PC-3 (cell line): ENCODE results near the gene DPM2. TPM values are rescaled to one million over a fixed set of nuclear protein-coding genes. Genes with fewer than 3 reads are reported as not detected.

ENCODE experiments used
- ATAC-seq: fragments of 200-7000 bp; cut with Tn5 transposase; 2 replicates; pipeline ENCODE4 v1.9.1; 2020; ENCODE audit warnings: mild to moderate bottlenecking, moderate library complexity
- BruUV-seq: library from RNA; stranded (reverse); fragments of 400-500 nt; replicated peaks from 2 replicates; lab custom pipeline; 2021; lab: Mats Ljungman, UMichigan
- CTCF ChIA-PET: fragments of 300-600 bp; sonication (Branson Sonifier 250); formaldehyde crosslinking; loops from one replicate; lab custom pipeline; 2022; ENCODE audit warnings: antibody characterized with exemption; lab: Charles Lee
- POLR2A ChIA-PET: fragments of 300-600 bp; sonication (Branson Sonifier 250); formaldehyde crosslinking; loops from one replicate; lab custom pipeline; 2022; ENCODE audit warnings: antibody characterized with exemption; ENCODE audit not compliant: unreplicated experiment; lab: Charles Lee
- DNase-seq: peaks from one replicate; pipeline ENCODE4 v3.0.0-alpha.2; 2015
- H2AFZ ChIP-seq: fragments of 300-600 bp; sonication (generic); 2 replicates; pipeline ENCODE4 v1.6.0; 2016; ENCODE audit warnings: antibody characterized with exemption, low read length
- H3F3A ChIP-seq: fragments of 300-600 bp; sonication (generic); one replicate; pipeline ENCODE4 v1.6.0; 2017; ENCODE audit warnings: antibody characterized with exemption, low read length, control low read depth, mild to moderate bottlenecking; ENCODE audit not compliant: unreplicated experiment
- H3K27ac ChIP-seq: fragments of 300-600 bp; sonication (generic); 2 replicates; pipeline ENCODE4 v1.5.1; 2016; ENCODE audit warnings: mild to moderate bottlenecking, low read length
- H3K27me3 ChIP-seq: fragments of 300-600 bp; sonication (generic); 2 replicates; pipeline ENCODE4 v1.6.1; 2016; ENCODE audit warnings: low read length, mixed read lengths
- H3K36me3 ChIP-seq: fragments of 300-600 bp; sonication (generic); 2 replicates; pipeline ENCODE4 v1.6.1; 2016; ENCODE audit warnings: low read depth, mixed run types, low read length, mixed read lengths
- H3K4me1 ChIP-seq: fragments of 300-600 bp; sonication (generic); 2 replicates; pipeline ENCODE4 v1.5.1; 2016; ENCODE audit warnings: low read length; ENCODE audit not compliant: insufficient read depth
- H3K4me2 ChIP-seq: fragments of 300-600 bp; sonication (generic); 2 replicates; pipeline ENCODE4 v1.6.0; 2016; ENCODE audit warnings: low read length
- H3K4me3 ChIP-seq: fragments of 300-600 bp; sonication (generic); 2 replicates; pipeline ENCODE4 v1.5.1; 2016; ENCODE audit warnings: mild to moderate bottlenecking, low read length, mixed read lengths
- H3K79me2 ChIP-seq: fragments of 300-600 bp; sonication (generic); 2 replicates; pipeline ENCODE4 v1.6.1; 2017; ENCODE audit warnings: low read length, mixed read lengths
- H3K9ac ChIP-seq: fragments of 300-600 bp; sonication (generic); 2 replicates; pipeline ENCODE4 v1.6.0; 2016; ENCODE audit warnings: mild to moderate bottlenecking, low read length
- H3K9me2 ChIP-seq: fragments of 300-600 bp; sonication (generic); replicated peaks from 2 replicates; pipeline ENCODE4 v1.6.1; 2016; ENCODE audit warnings: mixed run types, low read length, mixed read lengths
- H3K9me3 ChIP-seq: fragments of 300-600 bp; sonication (generic); 2 replicates; pipeline ENCODE4 v1.6.1; 2016; ENCODE audit warnings: low read length, mixed read lengths
- H4K20me1 ChIP-seq: fragments of 300-600 bp; sonication (generic); 2 replicates; pipeline ENCODE4 v1.6.1; 2016; ENCODE audit warnings: low read length, mixed read lengths
- CTCF ChIP-seq: fragments of 300-600 bp; sonication (generic); conservative IDR thresholded peaks from 2 replicates; pipeline ENCODE4 v1.5.1; 2017; ENCODE audit warnings: antibody characterized with exemption, low read depth, mild to moderate bottlenecking, low read length
- EZH2 ChIP-seq: fragments of 300-600 bp; sonication (generic); IDR thresholded peaks from one replicate; pipeline ENCODE4 v1.6.1; 2017; ENCODE audit warnings: antibody characterized with exemption, mild to moderate bottlenecking, low read length; ENCODE audit not compliant: unreplicated experiment
- EZH2phosphoT487 ChIP-seq: fragments of 300-600 bp; sonication (generic); IDR thresholded peaks from 2 replicates; pipeline ENCODE4 v1.6.1; 2018; ENCODE audit warnings: mild to moderate bottlenecking, antibody characterized with exemption, low read length, borderline replicate concordance
- intact Hi-C: fragments of 100-400 bp; cut with micrococcal nuclease; formaldehyde crosslinking; loops from 2 replicates; pipeline ENCODE4 v1.9.0; 2023
- total RNA-seq: library from RNA; depleted of rRNA; stranded (reverse); fragments of >200 nt; gene quantifications from 2 replicates; pipeline ENCODE4 v1.2.3, GENCODE V29; 2014

Gene DPM2
- total RNA-seq, 1 experiment from 2014 or later = 33.0 TPM

- ChIA-PET POLR2A (no interaction called here), CTCF (no interaction called here)
- H3K9me3 ChIP-seq = no peaks in the 10 kb centered on the region
- H3K9me2 ChIP-seq = no peaks in the 10 kb centered on the region
- H3F3A ChIP-seq = no peaks in the 10 kb centered on the region
- H3K9ac ChIP-seq = no peak overlapping the region
- peak overlapping the region; percentile 99 for H3K4me2 ChIP-seq
- ATAC-seq (no peak), DNase-seq (no peak)
- no peak for TF ChIP-seq CTCF
- TF ChIP-seq EZH2 = no peak
- no peak for TF ChIP-seq EZH2phosphoT487
- H4K20me1 ChIP-seq = no peaks in the 10 kb centered on the region
- no peaks in the 10 kb centered on the region for H3K36me3 ChIP-seq
- no peaks in the 10 kb centered on the region for H3K27me3 ChIP-seq
- intact Hi-C loops = no loop called here
- peak overlapping the region; percentile 93; the same call in 1 of the 2 replicates for H3K4me3 ChIP-seq
- H3K4me1 ChIP-seq = peaks cover 30% of the 10 kb centered on the region; the same call in 1 of the 2 replicates
- no peak overlapping the region for H2AFZ ChIP-seq
- no TSS peak for BruUV-seq
- H3K79me2 ChIP-seq = peaks cover 31% of the 10 kb centered on the region
- no peak overlapping the region for H3K27ac ChIP-seq
Observed at GRCh38 chr9:127935765-127936221, 1.9 kb downstream of the DPM2 start.

DNA sequence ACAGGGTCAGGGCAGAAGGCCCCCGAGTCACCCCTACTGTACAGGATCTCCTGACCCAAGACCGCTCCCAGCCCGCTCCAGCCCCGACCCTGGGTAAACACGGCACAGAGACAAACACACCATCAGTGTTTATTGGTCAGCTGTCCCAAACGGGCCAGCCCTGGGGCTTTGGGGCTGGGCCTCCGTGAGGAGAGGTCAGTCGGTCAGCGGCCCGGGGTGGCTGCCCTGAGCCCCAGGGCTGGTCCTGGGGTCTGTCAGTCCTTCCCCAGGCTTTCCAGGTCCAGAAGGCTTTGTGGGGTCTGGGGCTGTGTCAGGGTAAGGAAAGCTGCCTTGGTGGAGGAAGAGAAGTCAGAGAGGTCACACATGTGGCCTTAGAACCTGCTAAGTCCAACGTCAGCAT lies 2.7 kb downstream of the DPM2 start:
- peaks cover 34% of the 10 kb centered on the region; the same call in 1 of the 2 replicates for H3K4me1 ChIP-seq
- intact Hi-C loops = no loop called here
- BruUV-seq = no TSS peak
- H3K9ac ChIP-seq = no peak overlapping the region
- no peaks in the 10 kb centered on the region for H4K20me1 ChIP-seq
- TF ChIP-seq EZH2 = no peak
- no peak for TF ChIP-seq EZH2phosphoT487
- no peak for TF ChIP-seq CTCF
- peaks cover 31% of the 10 kb centered on the region for H3K79me2 ChIP-seq
- H3F3A ChIP-seq = no peaks in the 10 kb centered on the region
- no peaks in the 10 kb centered on the region for H3K9me3 ChIP-seq
- no peak overlapping the region for H2AFZ ChIP-seq
- H3K4me2 ChIP-seq = no peak overlapping the region
- no peak for ATAC-seq
- DNase-seq = no peak
- no peaks in the 10 kb centered on the region for H3K27me3 ChIP-seq
- H3K36me3 ChIP-seq = no peaks in the 10 kb centered on the region
- no peaks in the 10 kb centered on the region for H3K9me2 ChIP-seq
- H3K4me3 ChIP-seq = no peak overlapping the region
- ChIA-PET CTCF (no interaction called here), POLR2A (no interaction called here)
- no peak overlapping the region for H3K27ac ChIP-seq

DNA sequence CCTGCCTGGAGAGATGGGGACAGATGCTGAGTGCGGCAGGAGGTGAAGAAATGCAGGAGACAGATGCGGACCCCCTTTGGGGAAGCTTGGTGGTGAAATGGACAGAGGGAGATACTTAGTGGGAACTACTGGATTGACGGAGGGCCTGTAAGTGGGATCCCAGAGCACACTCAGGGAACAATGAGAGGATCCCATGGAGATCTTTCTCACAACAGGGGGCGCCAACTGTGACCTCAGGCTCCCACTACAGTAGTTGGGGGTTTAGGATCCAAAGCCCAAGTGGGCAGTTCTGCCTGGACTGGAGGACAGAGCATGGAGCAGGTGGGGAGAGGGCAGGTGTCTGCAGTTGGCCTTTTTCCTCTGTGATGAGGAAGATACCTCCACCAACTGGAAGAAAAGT lies 3.4 kb downstream of the DPM2 start:
- BruUV-seq = no TSS peak
- ATAC-seq = no peak
- no peaks in the 10 kb centered on the region for H3K36me3 ChIP-seq
- ChIA-PET CTCF (no interaction called here), POLR2A (no interaction called here)
- H3K4me3 ChIP-seq = no peak overlapping the region
- no peaks in the 10 kb centered on the region for H3F3A ChIP-seq
- no peaks in the 10 kb centered on the region for H3K27me3 ChIP-seq
- no peak overlapping the region for H3K4me2 ChIP-seq
- no peaks in the 10 kb centered on the region for H4K20me1 ChIP-seq
- H2AFZ ChIP-seq = no peak overlapping the region
- no peak for DNase-seq
- no peak overlapping the region for H3K27ac ChIP-seq
- intact Hi-C loops = no loop called here
- H3K9me2 ChIP-seq = no peaks in the 10 kb centered on the region
- peaks cover 31% of the 10 kb centered on the region for H3K79me2 ChIP-seq
- H3K4me1 ChIP-seq = peaks cover 34% of the 10 kb centered on the region; the same call in 1 of the 2 replicates
- no peaks in the 10 kb centered on the region for H3K9me3 ChIP-seq
- 0 out of 2 replicates have a peak, but pooled peaks have one; percentile 13 for TF ChIP-seq CTCF
- no peak for TF ChIP-seq EZH2
- no peak overlapping the region for H3K9ac ChIP-seq
